Measurements from ENCODE around the gene SPATA9. TPM values are rescaled to one million over a fixed set of nuclear protein-coding genes. Genes with fewer than 3 reads are reported as not detected.

SPATA9 gene
- total and polyA plus RNA-seq, 2 donors (not counting 1 experiment from before 2014, with no cell fraction given): not detected

DNA sequence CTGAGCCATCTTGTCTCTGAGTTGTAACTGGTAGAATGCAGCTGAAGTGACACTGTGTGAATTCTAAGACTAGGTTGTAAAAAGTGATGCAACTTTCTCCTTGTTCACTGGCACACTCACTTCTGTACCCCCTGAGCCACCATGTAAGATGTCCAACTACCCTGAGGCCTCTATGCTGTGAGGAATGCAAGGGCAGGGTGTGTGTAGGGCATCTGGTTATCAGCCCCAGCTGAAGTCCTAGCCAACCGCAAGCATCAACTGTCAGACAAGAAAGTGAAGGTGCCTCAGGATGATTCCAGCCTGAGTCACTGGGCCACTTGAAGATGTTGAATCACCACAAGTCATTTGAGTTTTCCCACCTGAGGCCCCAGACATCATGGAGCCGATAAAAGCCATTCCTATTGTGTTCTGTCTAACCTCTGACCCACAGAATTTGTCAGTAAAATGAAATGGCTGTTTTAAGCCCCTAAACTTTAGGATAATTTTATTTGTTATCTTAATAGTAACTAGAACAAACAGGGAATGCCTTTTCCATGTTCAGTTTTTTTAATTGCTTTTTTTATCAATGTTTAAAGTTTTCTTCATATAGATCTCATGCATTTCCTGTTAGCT lies 29.7 kb upstream of the SPATA9 start:
- no peak overlapping the region for H3K27ac Mint-ChIP-seq
- no peaks in the 10 kb centered on the region for H3K36me3 ChIP-seq (replicated peaks in 1 of 2; ENCODE audit: control extremely low read depth in 1 of 2, control insufficient read depth in 1 of 2, extremely low read depth in 1 of 2, insufficient read depth in 2 of 2, low read length in 1 of 2)
- no peaks in the 10 kb centered on the region for H3K9me3 ChIP-seq (ENCODE audit: control extremely low read depth in 1 of 3, control insufficient read depth in 2 of 3, insufficient read depth in 1 of 3, low read length in 2 of 3)
- no peak overlapping the region for H3K4me3 Mint-ChIP-seq
- H2AFZ ChIP-seq (ENCODE audit: insufficient read depth, low read depth, low read length, poor library complexity, severe bottlenecking): no peak overlapping the region
- no peak overlapping the region for H3K4me2 ChIP-seq (replicated peaks; ENCODE audit: low read depth, low read length, poor library complexity, severe bottlenecking)
- 100% methylated on average over 1 of the region's 2 CpGs for WGBS (ENCODE audit: insufficient coverage)
- H4K20me1 ChIP-seq (ENCODE audit: control insufficient read depth, insufficient read depth, low read length, poor library complexity, severe bottlenecking): no peaks in the 10 kb centered on the region
- ChIA-PET CTCF (interaction anchor here (0.8 to 1.2 kb wide), 2 partner anchors 9 to 48 kb away, joined by 3 read pairs; no protein-coding TSS in a partner anchor), POLR2A (no interaction called here)
- peaks cover 0 to 2% of the 10 kb centered on the region in 2 donors for H3K4me1 ChIP-seq (ENCODE audit: control insufficient read depth in 2 of 2, insufficient read depth in 2 of 2, low read length in 2 of 2)
- H3K79me2 ChIP-seq (ENCODE audit: control insufficient read depth, insufficient read depth, low read length): no peaks in the 10 kb centered on the region
- no peak for TF ChIP-seq EZH2 (IDR thresholded peaks at IDR 0.05; ENCODE audit: borderline replicate concordance, insufficient read depth, low read depth, low read length, poor library complexity, severe bottlenecking)
- TF ChIP-seq, protein P1, sequence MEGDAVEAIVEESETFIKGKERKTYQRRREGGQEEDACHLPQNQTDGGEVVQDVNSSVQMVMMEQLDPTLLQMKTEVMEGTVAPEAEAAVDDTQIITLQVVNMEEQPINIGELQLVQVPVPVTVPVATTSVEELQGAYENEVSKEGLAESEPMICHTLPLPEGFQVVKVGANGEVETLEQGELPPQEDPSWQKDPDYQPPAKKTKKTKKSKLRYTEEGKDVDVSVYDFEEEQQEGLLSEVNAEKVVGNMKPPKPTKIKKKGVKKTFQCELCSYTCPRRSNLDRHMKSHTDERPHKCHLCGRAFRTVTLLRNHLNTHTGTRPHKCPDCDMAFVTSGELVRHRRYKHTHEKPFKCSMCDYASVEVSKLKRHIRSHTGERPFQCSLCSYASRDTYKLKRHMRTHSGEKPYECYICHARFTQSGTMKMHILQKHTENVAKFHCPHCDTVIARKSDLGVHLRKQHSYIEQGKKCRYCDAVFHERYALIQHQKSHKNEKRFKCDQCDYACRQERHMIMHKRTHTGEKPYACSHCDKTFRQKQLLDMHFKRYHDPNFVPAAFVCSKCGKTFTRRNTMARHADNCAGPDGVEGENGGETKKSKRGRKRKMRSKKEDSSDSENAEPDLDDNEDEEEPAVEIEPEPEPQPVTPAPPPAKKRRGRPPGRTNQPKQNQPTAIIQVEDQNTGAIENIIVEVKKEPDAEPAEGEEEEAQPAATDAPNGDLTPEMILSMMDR (IDR thresholded peaks at IDR 0.05): no peak
- H3K27ac ChIP-seq (ENCODE audit: low read length in 2 of 2): no peak overlapping the region
- no peaks in the 10 kb centered on the region for H3K27me3 ChIP-seq (replicated peaks in 1 of 4; ENCODE audit: control extremely low read depth in 1 of 4, control insufficient read depth in 3 of 4, insufficient read depth in 4 of 4, low read length in 3 of 4)
- no peak overlapping the region for H3K9ac ChIP-seq (ENCODE audit: low read length)
- H3K9me3 Mint-ChIP-seq (ENCODE audit: insufficient read depth): no peaks in the 10 kb centered on the region
- intact Hi-C loops (cut with micrococcal nuclease): no loop called here
- DNase-seq (no peak), ATAC-seq (ENCODE audit: low read depth) (no peak)
- H3K4me1 Mint-ChIP-seq: no peaks in the 10 kb centered on the region
- no peaks in the 10 kb centered on the region for H3K27me3 Mint-ChIP-seq
- H3K4me3 ChIP-seq (ENCODE audit: control extremely low read depth in 1 of 5, extremely low read depth in 1 of 5, insufficient read depth in 1 of 5, low read depth in 2 of 5, low read length in 4 of 5): no peak overlapping the region

DNA sequence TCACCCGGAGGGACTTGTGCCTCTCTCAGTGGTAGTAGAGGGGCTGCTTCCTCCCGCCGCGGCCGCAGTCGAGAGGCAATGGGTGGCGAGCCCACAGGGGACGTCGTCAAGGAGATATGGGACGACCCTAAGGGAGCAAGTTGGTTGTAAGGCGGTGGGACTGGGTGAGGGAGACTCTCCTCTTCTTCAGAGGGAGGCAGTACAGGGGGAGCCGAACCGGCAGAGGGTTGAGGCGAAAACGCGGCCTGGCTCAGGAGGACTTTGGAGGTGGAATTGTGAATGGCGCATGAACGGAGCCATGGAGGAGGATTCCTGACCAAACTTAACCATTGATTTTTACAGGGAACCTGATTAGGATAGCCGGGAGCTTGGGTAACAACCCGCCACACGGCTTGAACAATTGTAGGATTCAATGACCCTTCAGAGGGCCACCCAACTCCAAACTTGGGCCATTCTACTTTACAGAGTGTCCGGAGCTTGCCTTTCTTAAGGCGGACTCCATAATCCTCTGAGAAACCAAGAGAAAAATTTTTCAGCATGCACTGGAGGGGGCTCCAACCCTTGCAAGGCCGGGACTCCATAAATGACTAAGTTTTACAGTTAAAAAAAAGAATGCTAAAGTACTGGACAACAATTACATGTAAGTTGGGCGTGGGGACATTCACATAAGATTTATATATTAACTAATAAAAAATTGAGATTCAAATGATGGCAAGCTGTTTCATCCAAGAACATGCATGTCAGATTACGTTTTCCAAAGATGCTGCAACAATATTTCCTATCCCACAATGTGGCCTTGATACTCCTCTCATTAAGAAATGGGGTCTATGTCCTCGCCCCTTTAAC lies 28.9 kb upstream of the SPATA9 start:
- Mint-ChIP-seq H3K27me3 (no peaks in the 10 kb centered on the region), H3K9me3 (ENCODE audit: insufficient read depth) (no peaks in the 10 kb centered on the region), H3K27ac (no peak overlapping the region), H3K4me3 (no peak overlapping the region), H3K4me1 (no peaks in the 10 kb centered on the region)
- no peaks in the 10 kb centered on the region for H3K4me1 ChIP-seq (ENCODE audit: control insufficient read depth in 2 of 2, insufficient read depth in 2 of 2, low read length in 2 of 2)
- 99% methylated on average over 20 of the region's 27 CpGs for WGBS (ENCODE audit: insufficient coverage)
- no peaks in the 10 kb centered on the region for H4K20me1 ChIP-seq (ENCODE audit: control insufficient read depth, insufficient read depth, low read length, poor library complexity, severe bottlenecking)
- H3K4me2 ChIP-seq (replicated peaks; ENCODE audit: low read depth, low read length, poor library complexity, severe bottlenecking): no peak overlapping the region
- no peak overlapping the region for H3K9ac ChIP-seq (ENCODE audit: low read length)
- H3K36me3 ChIP-seq (replicated peaks in 1 of 2; ENCODE audit: control extremely low read depth in 1 of 2, control insufficient read depth in 1 of 2, extremely low read depth in 1 of 2, insufficient read depth in 2 of 2, low read length in 1 of 2): no peaks in the 10 kb centered on the region
- no peaks in the 10 kb centered on the region for H3K9me3 ChIP-seq (ENCODE audit: control extremely low read depth in 1 of 3, control insufficient read depth in 2 of 3, insufficient read depth in 1 of 3, low read length in 2 of 3)
- H3K79me2 ChIP-seq (ENCODE audit: control insufficient read depth, insufficient read depth, low read length): no peaks in the 10 kb centered on the region
- no peak overlapping the region for H3K4me3 ChIP-seq (ENCODE audit: control extremely low read depth in 1 of 5, extremely low read depth in 1 of 5, insufficient read depth in 1 of 5, low read depth in 2 of 5, low read length in 4 of 5)
- TF ChIP-seq, protein P1 (IDR thresholded peaks at IDR 0.05): no peak
- no peak for TF ChIP-seq EZH2 (IDR thresholded peaks at IDR 0.05; ENCODE audit: borderline replicate concordance, insufficient read depth, low read depth, low read length, poor library complexity, severe bottlenecking)
- POLR2A ChIA-PET: no interaction called here
- DNase-seq: no peak
- no peak for ATAC-seq (ENCODE audit: low read depth)
- intact Hi-C loops (cut with micrococcal nuclease): no loop called here
- no peak overlapping the region for H3K27ac ChIP-seq (ENCODE audit: low read length in 2 of 2)
- H2AFZ ChIP-seq (ENCODE audit: insufficient read depth, low read depth, low read length, poor library complexity, severe bottlenecking): no peak overlapping the region
- H3K27me3 ChIP-seq (replicated peaks in 1 of 4; ENCODE audit: control extremely low read depth in 1 of 4, control insufficient read depth in 3 of 4, insufficient read depth in 4 of 4, low read length in 3 of 4): no peaks in the 10 kb centered on the region
- CTCF ChIA-PET: interaction anchor here (1.2 kb wide), 1 partner anchor 10 kb away, joined by 3 read pairs; no protein-coding TSS in a partner anchor

Data from B cell (primary cell).